ENCODE data around the gene SNAP47.

Gene SNAP47

GRCh38 chr1:227797144-227797543, 61.9 kb downstream of the SNAP47 start:
- no peak for DNase-seq (ENCODE audit: low spot score)

GRCh38 chr1:227797625-227798024, 62.4 kb downstream of the SNAP47 start:
- no peak for DNase-seq (ENCODE audit: low spot score)

- DNase-seq (ENCODE audit: low spot score) = no peak
Observed at GRCh38 chr1:227798078-227798802, 63.0 kb downstream of the SNAP47 start.

- DNase-seq (ENCODE audit: low spot score) = no peak
Observed at GRCh38 chr1:227799756-227800155, 64.5 kb downstream of the SNAP47 start.

GRCh38 chr1:227803933-227804332, 68.7 kb downstream of the SNAP47 start:
- DNase-seq (ENCODE audit: low spot score) = no peak

- no peak for DNase-seq (ENCODE audit: low spot score)
Observed at GRCh38 chr1:227805606-227806197, 70.5 kb downstream of the SNAP47 start.

GRCh38 chr1:227808566-227808965, 73.3 kb downstream of the SNAP47 start:
- DNase-seq (ENCODE audit: low spot score) = no peak

GRCh38 chr1:227809026-227809425, 73.8 kb downstream of the SNAP47 start:
- DNase-seq (ENCODE audit: low spot score) = no peak

GRCh38 chr1:227813962-227814361, 78.7 kb downstream of the SNAP47 start:
- no peak for DNase-seq (ENCODE audit: low spot score)

- no peak for DNase-seq (ENCODE audit: low spot score)
Observed at GRCh38 chr1:227815468-227816409, 80.5 kb downstream of the SNAP47 start, which contains the start of gene PRSS38. Gene PRSS38, plus strand, starts transcription at chr1:227815675. Its CDS starts 42 bp downstream, at chr1:227815717.

- DNase-seq (ENCODE audit: low spot score) = peak; percentile 23
Observed at GRCh38 chr1:227816750-227817446, 81.7 kb downstream of the SNAP47 start.

- DNase-seq (ENCODE audit: low spot score) = no peak
Observed at GRCh38 chr1:227823537-227823936, 88.3 kb downstream of the SNAP47 start.

GRCh38 chr1:227824204-227824603, 89.0 kb downstream of the SNAP47 start:
- no peak for DNase-seq (ENCODE audit: low spot score)

GRCh38 chr1:227828786-227829185, 93.6 kb downstream of the SNAP47 start:
- DNase-seq (ENCODE audit: low spot score) = no peak

Data from SK-N-DZ (cell line).